GM12873 (cell line): ENCODE results near the gene MALAT1.

ENCODE experiments used
- TF ChIP-seq, protein P1 (sequence below): IDR thresholded peaks from 2 replicates; pipeline ENCODE4 v1.5.1; 2012; ENCODE audit warnings: low read depth, mild to moderate bottlenecking, moderate library complexity, low read length, control low read depth; ENCODE audit not compliant: insufficient read depth; ENCODE audit errors: missing control alignments

MALAT1 gene

DNA sequence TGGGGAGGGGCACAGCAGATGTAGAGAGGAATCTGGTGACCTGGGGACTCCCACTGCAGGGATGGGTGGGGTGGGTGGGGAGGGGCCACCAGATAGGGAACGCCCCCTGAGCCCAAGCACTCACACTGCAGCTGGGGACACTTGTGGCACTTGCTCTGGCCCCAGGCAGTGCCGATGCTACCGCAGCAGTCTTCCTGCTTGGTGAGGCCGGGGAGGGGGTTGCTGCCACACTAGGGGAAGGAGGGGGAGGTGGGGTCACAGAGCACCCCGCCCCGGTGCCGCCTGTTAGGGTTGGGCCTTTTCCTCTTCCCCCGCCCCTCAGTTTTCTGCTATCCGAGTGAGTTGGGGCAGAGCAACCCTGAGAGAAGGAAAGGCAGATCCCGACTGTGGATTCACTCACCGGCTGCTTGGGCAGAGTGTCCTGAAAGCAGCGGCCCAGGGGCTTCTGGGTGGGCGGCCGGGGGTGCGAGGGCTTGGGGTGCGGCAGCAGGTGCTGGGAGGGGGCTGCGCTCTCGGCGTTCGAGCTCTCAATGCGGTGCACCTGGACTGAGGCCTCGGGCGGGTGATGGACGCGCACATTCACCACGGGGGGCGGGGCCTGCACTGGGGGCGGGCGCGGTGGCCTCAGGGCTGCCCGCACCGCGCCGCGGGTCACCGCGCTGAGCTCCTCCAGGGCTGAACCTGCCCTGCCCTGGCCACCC is 54.6 kb downstream of the MALAT1 start:
- TF ChIP-seq, protein P1, sequence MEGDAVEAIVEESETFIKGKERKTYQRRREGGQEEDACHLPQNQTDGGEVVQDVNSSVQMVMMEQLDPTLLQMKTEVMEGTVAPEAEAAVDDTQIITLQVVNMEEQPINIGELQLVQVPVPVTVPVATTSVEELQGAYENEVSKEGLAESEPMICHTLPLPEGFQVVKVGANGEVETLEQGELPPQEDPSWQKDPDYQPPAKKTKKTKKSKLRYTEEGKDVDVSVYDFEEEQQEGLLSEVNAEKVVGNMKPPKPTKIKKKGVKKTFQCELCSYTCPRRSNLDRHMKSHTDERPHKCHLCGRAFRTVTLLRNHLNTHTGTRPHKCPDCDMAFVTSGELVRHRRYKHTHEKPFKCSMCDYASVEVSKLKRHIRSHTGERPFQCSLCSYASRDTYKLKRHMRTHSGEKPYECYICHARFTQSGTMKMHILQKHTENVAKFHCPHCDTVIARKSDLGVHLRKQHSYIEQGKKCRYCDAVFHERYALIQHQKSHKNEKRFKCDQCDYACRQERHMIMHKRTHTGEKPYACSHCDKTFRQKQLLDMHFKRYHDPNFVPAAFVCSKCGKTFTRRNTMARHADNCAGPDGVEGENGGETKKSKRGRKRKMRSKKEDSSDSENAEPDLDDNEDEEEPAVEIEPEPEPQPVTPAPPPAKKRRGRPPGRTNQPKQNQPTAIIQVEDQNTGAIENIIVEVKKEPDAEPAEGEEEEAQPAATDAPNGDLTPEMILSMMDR: no peak

DNA sequence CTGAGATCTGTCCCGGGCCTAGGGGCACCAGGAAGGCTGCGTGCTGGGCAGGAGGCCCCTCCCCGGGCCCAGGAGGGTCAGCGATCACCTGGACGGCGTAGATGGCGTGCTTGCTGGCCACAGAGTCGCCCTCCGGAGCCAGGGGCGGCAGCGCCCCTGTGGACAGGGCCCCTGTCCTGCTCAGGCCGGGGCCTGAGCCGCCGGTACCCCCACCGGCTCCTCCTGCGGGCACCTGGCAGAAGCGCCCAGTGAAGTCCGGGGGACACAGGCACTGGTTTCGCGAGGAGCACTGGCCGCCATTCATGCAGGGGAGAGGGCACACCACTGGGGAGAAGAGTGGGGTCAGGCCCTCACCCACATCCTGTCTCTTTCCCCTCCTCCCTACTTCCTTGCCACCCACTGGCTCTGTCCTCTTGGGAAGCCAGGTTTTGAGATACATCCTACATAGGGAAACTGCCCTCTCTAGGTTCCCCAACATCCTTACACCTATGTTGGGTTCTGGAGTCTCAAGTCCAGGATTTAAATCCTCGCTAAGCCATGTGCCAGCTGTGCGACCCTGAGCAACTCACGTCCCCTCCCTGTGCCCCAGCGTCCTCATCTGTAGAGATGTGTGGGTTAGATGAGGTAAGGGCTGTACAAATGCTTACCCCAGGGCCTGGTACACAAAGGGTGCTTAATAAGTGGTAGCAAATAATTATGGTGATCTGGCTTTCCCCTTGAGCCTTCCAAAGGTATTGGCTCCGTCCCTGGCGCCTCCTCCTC is 55.4 kb downstream of the MALAT1 start:
- TF ChIP-seq, protein P1: no peak

DNA sequence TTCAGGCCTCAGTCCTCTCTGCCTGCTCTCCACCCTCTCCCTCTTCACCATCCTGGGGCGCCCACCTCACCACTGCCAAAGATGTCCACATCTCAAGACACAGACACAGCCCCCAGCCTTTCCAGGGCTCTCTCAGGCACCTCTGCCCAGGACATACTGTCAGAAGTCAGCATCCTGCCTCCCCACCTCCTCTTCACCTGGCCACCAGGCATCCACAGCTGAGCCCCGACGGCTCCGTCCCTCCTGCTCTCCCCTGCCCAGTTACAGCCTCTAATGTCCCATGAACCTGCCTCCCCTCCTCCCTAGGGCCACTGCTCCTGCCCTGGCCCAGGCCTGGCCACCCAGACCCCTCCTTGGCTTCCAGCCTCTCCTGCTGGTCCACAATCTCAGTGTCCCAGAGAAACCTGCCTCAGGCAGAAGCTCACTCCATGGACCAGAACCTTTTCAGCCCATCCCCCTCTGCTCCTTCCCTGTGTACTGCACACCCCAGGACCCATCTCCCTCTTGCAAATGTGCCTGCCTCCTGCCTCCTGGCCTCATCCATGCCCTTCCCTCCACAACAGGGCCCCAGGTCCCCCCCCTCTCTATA is 56.1 kb downstream of the MALAT1 start:
- TF ChIP-seq, protein P1: no peak

DNA sequence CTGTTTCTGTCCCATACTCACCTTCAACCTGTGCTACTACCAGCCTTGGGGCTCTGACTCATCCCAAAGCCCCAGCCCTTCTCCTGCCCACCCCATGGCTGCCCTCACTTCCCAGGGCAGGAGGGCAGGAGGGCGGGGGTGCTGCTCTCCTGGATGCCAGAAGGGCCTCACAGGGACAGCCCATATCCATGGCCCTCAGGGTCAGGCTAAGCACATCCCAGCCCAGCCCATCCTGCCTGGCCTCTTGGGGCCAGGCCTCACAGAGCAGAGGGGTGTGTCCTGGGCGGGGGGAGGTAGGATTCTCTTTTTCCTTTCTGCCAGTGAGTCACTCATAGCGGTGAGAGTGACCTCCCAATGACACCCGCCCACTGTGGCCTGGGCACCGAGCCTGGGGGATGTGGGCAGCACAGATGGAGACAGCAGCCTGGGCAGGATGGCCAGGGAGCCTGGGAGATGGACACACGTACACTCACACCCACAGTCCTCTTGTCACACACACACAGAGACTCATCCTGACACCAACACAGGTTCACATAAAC is 56.9 kb downstream of the MALAT1 start:
- TF ChIP-seq, protein P1: no peak
